CD8-positive, alpha-beta memory T cell (primary cell): ENCODE measurements around the gene PRCC. TPM values are rescaled to one million over a fixed set of nuclear protein-coding genes. Genes with fewer than 3 reads are reported as not detected.

Experiments
- CTCF ChIA-PET: fragments of 350-600 bp; sonication (Branson Sonifier 250); formaldehyde crosslinking; loops from one replicate; lab custom pipeline; 2021; ENCODE audit warnings: antibody characterized with exemption; lab: Charles Lee
- POLR2A ChIA-PET: fragments of 350-600 bp; sonication (Branson Sonifier 250); formaldehyde crosslinking; loops from one replicate; lab custom pipeline; 2021; ENCODE audit warnings: antibody characterized with exemption; lab: Charles Lee
- DNase-seq, 5 donors: peaks; one replicate each; pipeline versions ENCODE4 v3.0.0 to v3.0.0-alpha.2; 2020 to 2022; ENCODE audit warnings: mixed read lengths in 1 of 5
- H3K27ac ChIP-seq: one replicate; pipeline ENCODE4 v1.7.0; 2013; ENCODE audit warnings: low read depth, mild to moderate bottlenecking, low read length, moderate library complexity
- H3K27me3 ChIP-seq: 2 replicates; pipeline ENCODE4 v1.7.0; 2013; ENCODE audit warnings: low read length, mild to moderate bottlenecking; ENCODE audit not compliant: insufficient read depth, poor library complexity, severe bottlenecking
- H3K36me3 ChIP-seq: 2 replicates; pipeline ENCODE4 v1.7.0; 2013; ENCODE audit warnings: mild to moderate bottlenecking, low read length, moderate library complexity; ENCODE audit not compliant: insufficient read depth
- H3K4me1 ChIP-seq: 2 replicates; pipeline ENCODE4 v1.7.0; 2013; ENCODE audit warnings: mild to moderate bottlenecking, low read length, moderate library complexity; ENCODE audit not compliant: insufficient read depth
- H3K4me3 ChIP-seq: 2 replicates; pipeline ENCODE4 v1.7.0; 2013; ENCODE audit warnings: mild to moderate bottlenecking, low read length
- H3K9me3 ChIP-seq: 2 replicates; pipeline ENCODE4 v1.7.0; 2013; ENCODE audit warnings: mild to moderate bottlenecking, low read length
- H3K27ac Mint-ChIP-seq, 8 donors: one replicate each; pipeline ENCODE4 v1.8.0; 2020 to 2021; ENCODE audit warnings: mixed read lengths in 8 of 8, mild to moderate bottlenecking in 6 of 8, inconsistent platforms in 3 of 8, moderate library complexity in 3 of 8
- H3K27me3 Mint-ChIP-seq, 2 donors: one replicate each; pipeline ENCODE4 v1.8.0; 2020 to 2021; ENCODE audit warnings: mixed read lengths in 2 of 2, mild to moderate bottlenecking in 1 of 2, moderate library complexity in 1 of 2
- H3K36me3 Mint-ChIP-seq, 3 donors: one replicate each; pipeline ENCODE4 v1.8.0; 2020 to 2021; ENCODE audit warnings: mixed read lengths in 3 of 3, inconsistent platforms in 1 of 3, mild to moderate bottlenecking in 1 of 3
- H3K4me1 Mint-ChIP-seq, 3 donors: one replicate each; pipeline ENCODE4 v1.8.0; 2020 to 2021; ENCODE audit warnings: mixed read lengths in 3 of 3, inconsistent platforms in 1 of 3, mild to moderate bottlenecking in 1 of 3
- H3K4me3 Mint-ChIP-seq, 7 donors: one replicate each; pipeline ENCODE4 v1.8.0; 2020 to 2021; ENCODE audit warnings: mixed read lengths in 7 of 7, mild to moderate bottlenecking in 6 of 7, moderate library complexity in 4 of 7, inconsistent platforms in 2 of 7
- H3K9me3 Mint-ChIP-seq, 5 donors: one replicate each; pipeline ENCODE4 v1.8.0; 2020 to 2022; ENCODE audit warnings: mixed read lengths in 5 of 5, mild to moderate bottlenecking in 3 of 5, moderate library complexity in 2 of 5, inconsistent platforms in 1 of 5
- polyA plus RNA-seq: library from polyadenylated mRNA; unstranded; fragments of 300-500 nt; fragmentation: Illumina TruSeq; gene quantifications from one replicate; pipeline ENCODE4 v1.2.3, GENCODE V29; 2021
- total RNA-seq, 2 experiments: library from RNA; stranded (reverse); gene quantifications; one replicate each; pipeline ENCODE4 v1.2.3, GENCODE V29; 2021

Gene PRCC
- total and polyA plus RNA-seq, 3 experiments from 2014 or later = 45.9 to 111 (median 106) TPM

DNA sequence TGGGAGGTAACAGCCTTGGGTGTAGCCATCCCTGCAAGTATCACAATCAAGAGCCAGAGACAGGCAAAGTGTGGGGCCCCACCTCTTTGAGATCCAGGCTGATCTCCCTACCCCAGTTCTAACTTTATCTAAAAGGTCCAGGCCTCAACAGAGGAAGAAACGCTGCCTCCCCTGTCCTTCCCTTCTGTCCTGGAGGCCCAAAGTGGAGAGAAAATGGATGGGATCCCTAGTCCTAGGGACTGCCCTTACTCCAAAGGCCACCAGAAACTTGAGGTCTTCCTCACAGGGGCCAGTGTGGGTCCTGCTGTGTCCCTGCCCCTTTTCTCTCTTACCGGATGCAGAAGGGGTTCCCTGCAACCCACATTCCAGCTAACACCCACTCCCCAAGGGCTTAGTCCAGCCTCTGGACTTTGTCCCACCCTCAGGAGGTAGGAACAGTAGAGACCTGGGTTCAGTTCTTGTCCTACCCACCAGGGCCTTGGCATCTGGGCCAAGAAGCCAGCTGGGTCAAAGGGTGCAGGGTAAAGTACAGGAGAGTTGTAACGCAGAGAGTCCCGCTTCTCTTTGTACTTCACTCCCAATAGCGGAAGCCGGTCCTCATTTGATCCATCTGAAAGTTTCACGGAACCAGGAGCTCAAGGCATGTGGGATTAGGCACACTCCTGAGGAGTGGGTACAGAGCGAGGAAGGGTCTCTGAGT lies 17.8 kb upstream of the PRCC start:
- no peaks in the 10 kb centered on the region for H3K36me3 ChIP-seq
- H3K36me3 Mint-ChIP-seq = peaks cover 0 to 23% (median 3%) of the 10 kb centered on the region in 3 donors
- H3K4me1 ChIP-seq = peaks cover 59% of the 10 kb centered on the region
- H3K27ac Mint-ChIP-seq = peak overlapping the region; percentile 89 to 99 (median 96)
- H3K4me3 ChIP-seq = peak overlapping the region; percentile 57
- H3K9me3 Mint-ChIP-seq = no peaks in the 10 kb centered on the region
- ChIA-PET POLR2A (interaction anchor here (0.6 kb wide), 1 partner anchor 124 kb away, joined by 4 read pairs; no protein-coding TSS in a partner anchor), CTCF (interaction anchor here (4.0 kb wide), 1 partner anchor 24 kb away, joined by 16 read pairs; no protein-coding TSS in a partner anchor)
- DNase-seq = no peak
- H3K4me3 Mint-ChIP-seq = peak overlapping the region; percentile 86 to 95 (median 91)
- no peaks in the 10 kb centered on the region for H3K27me3 ChIP-seq
- no peaks in the 10 kb centered on the region for H3K9me3 ChIP-seq
- H3K27ac ChIP-seq = peak overlapping the region; percentile 77
- peaks cover 61 to 74% (median 66%) of the 10 kb centered on the region in 3 donors for H3K4me1 Mint-ChIP-seq
- H3K27me3 Mint-ChIP-seq = no peaks in the 10 kb centered on the region

DNA sequence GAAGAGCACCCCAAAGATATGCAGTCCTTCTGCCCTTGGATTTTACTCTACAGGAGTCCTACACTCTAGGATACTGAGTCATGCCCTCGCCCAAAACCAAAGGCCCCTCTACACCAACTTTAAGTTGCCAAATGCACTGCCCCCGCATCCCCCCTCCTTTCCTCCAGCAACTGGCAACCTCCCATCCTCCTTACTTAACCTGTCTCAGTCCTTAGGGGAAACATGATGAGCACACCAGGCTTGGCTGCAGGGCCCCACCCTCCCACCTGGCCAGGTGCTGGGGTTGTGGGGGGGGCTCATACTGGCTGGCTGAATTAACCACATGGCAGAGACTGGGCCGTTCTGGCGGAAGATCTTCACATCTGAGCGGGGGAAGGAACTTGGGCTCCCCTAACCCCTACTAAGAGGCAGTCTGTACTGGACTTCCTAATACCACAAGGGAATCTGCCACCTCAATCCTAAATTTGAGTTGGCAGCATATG lies 17.1 kb upstream of the PRCC start:
- POLR2A ChIA-PET = interaction anchor here (0.6 to 2.6 kb wide), 3 partner anchors 9 to 125 kb away, joined by 4 to 42 read pairs (median 28); partner anchors contain the start of genes ISG20L2, METTL25B and MRPL24
- Histone ChIP-seq H3K36me3 (no peaks in the 10 kb centered on the region), H3K4me3 (peak overlapping the region; percentile 57), H3K27me3 (no peaks in the 10 kb centered on the region), H3K9me3 (no peaks in the 10 kb centered on the region), H3K4me1 (peaks cover 59% of the 10 kb centered on the region), H3K27ac (peak overlapping the region; percentile 77)
- peak in 2 of 5 donors; percentile 16 to 60 for DNase-seq
- CTCF ChIA-PET = interaction anchor here (1.9 to 4.0 kb wide), 2 partner anchors 17 to 24 kb away, joined by 11 to 16 read pairs; partner anchors contain the start of gene PRCC
- Mint-ChIP-seq H3K27ac (peak overlapping the region; percentile 89 to 99 (median 96)), H3K36me3 (peaks cover 0 to 17% (median 3%) of the 10 kb centered on the region in 3 donors), H3K4me3 (peak overlapping the region; percentile 86 to 95 (median 91)), H3K4me1 (peaks cover 60 to 75% (median 69%) of the 10 kb centered on the region in 3 donors), H3K27me3 (no peaks in the 10 kb centered on the region), H3K9me3 (no peaks in the 10 kb centered on the region)

DNA sequence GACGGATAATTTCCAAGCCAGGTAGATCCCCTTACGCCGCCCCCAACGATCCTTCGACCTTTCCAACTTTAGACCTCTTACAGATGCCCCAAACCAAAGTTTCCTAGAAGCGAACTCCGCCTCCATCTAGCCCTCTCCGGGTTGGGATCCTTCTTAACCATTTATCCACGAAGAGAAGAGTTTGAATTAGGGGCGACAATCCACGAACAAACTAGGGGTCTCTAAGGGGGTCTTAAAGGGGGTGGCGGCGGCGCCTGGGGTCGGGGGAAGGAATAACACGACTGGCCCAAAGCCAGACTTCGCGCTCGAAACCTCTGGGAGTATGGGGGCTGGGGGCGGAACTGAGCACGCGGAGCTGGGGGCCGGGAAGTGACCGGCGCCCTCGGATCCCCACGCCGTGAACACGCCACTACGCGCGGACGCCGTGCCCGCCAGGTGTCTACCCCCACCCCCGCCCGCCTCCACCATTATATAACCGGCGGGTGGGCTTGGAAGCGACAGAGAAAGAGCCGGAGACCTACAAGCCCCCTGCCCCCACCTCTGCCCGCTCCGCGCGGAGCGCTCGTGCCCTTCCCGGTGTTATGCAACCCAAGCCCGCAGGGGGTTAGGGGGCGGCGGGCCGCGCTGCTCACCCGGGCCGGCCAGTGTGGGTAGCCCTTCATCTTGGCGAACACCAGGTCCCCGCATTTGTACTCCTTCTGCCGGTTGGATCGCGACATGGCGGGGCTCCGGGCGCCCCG lies 16.5 kb upstream of the PRCC start:
- DNase-seq = peak in 3 of 5 donors; percentile 30 to 70 (median 40)
- H3K27ac ChIP-seq = peak overlapping the region; percentile 77
- Mint-ChIP-seq H3K4me3 (peak overlapping the region; percentile 86 to 95 (median 91)), H3K4me1 (peaks cover 54 to 73% (median 64%) of the 10 kb centered on the region in 3 donors), H3K36me3 (peaks cover 0 to 12% (median 2%) of the 10 kb centered on the region in 3 donors), H3K9me3 (no peaks in the 10 kb centered on the region), H3K27me3 (no peaks in the 10 kb centered on the region), H3K27ac (peak overlapping the region; percentile 89 to 99 (median 96))
- H3K9me3 ChIP-seq = no peaks in the 10 kb centered on the region
- no peaks in the 10 kb centered on the region for H3K27me3 ChIP-seq
- H3K4me1 ChIP-seq = peaks cover 53% of the 10 kb centered on the region
- POLR2A ChIA-PET = interaction anchor here (1.3 to 2.6 kb wide), 5 partner anchors 9 to 45 kb away, joined by 4 to 42 read pairs (median 16); partner anchors contain the start of genes CRABP2, ISG20L2, METTL25B and MRPL24
- CTCF ChIA-PET = interaction anchor here (1.4 to 4.0 kb wide), 5 partner anchors 10 to 110 kb away, joined by 4 to 16 read pairs (median 8); partner anchors contain the start of genes ISG20L2, METTL25B, MRPL24 and PRCC
- peak overlapping the region; percentile 57 for H3K4me3 ChIP-seq
- H3K36me3 ChIP-seq = no peaks in the 10 kb centered on the region

- CTCF ChIA-PET = interaction anchor here (0.7 to 4.0 kb wide), 8 partner anchors 10 to 110 kb away, joined by 3 to 16 read pairs (median 6); partner anchors contain the start of genes ISG20L2, METTL25B, MRPL24 and PRCC
- H3K36me3 Mint-ChIP-seq = peaks cover 0 to 11% (median 0%) of the 10 kb centered on the region in 3 donors
- H3K9me3 Mint-ChIP-seq = no peaks in the 10 kb centered on the region
- DNase-seq = no peak
- H3K4me3 ChIP-seq = peak within 1 kb of the TSS; percentile 92
- no peaks in the 10 kb centered on the region for H3K36me3 ChIP-seq
- POLR2A ChIA-PET = interaction anchor here (1.3 to 2.6 kb wide), 5 partner anchors 10 to 46 kb away, joined by 4 to 42 read pairs (median 16); partner anchors contain the start of genes CRABP2, ISG20L2, METTL25B and MRPL24
- H3K27me3 Mint-ChIP-seq = no peaks in the 10 kb centered on the region
- no peaks in the 10 kb centered on the region for H3K27me3 ChIP-seq
- H3K4me3 Mint-ChIP-seq = peak within 1 kb of the TSS; percentile 86 to 97 (median 92)
- H3K9me3 ChIP-seq = no peaks in the 10 kb centered on the region
- H3K27ac ChIP-seq = peak within 1 kb of the TSS; percentile 85
- peaks cover 48% of the 10 kb centered on the region for H3K4me1 ChIP-seq
- peaks cover 48 to 68% (median 59%) of the 10 kb centered on the region in 3 donors for H3K4me1 Mint-ChIP-seq
- peak within 1 kb of the TSS; percentile 89 to 99 (median 96) for H3K27ac Mint-ChIP-seq
Measured at GRCh38 chr1:156751451-156751756, 15.9 kb upstream of the PRCC start, which contains the start of gene HDGF. TSS of gene HDGF (minus strand) at chr1:156751675. CDS start at chr1:156751429, 246 bp downstream.

DNA sequence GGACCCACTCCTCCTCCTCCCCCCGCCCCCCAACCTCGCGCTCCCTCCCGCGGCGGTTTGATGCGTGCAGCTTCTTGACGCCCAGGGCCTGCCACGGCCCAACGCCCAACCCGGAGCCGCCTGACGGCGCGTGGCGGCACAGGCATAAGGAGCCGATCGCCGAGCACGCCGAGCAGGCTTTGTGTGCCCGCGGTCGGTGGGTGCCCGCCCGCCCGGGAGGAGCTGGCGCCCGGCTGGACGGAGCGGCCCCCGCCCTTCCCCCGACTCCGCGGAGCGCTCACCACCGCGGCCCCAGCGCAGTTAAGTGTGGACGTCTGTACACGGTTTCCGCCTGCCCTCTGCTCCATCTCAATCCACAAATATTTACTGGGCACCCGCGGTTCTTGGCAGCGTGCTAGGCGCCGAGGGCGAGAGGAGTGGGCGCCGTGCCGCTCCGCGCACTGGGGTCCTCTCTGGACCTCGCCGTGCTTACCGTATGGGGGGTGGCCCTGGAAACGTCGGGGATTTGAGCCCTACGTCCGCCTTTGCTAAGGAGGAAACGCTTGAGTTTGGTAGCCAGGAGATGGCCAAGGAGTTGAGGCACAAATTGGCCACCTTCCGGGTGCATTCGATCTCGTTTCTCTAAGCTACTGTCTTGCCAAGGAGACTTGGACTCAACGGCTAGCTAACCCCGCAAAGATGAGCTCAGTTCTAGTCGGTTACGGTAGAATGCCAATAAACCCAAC lies 15.4 kb upstream of the PRCC start:
- no peaks in the 10 kb centered on the region for H3K27me3 Mint-ChIP-seq
- Histone ChIP-seq H3K4me3 (peak overlapping the region; percentile 92), H3K4me1 (peaks cover 43% of the 10 kb centered on the region)

DNA sequence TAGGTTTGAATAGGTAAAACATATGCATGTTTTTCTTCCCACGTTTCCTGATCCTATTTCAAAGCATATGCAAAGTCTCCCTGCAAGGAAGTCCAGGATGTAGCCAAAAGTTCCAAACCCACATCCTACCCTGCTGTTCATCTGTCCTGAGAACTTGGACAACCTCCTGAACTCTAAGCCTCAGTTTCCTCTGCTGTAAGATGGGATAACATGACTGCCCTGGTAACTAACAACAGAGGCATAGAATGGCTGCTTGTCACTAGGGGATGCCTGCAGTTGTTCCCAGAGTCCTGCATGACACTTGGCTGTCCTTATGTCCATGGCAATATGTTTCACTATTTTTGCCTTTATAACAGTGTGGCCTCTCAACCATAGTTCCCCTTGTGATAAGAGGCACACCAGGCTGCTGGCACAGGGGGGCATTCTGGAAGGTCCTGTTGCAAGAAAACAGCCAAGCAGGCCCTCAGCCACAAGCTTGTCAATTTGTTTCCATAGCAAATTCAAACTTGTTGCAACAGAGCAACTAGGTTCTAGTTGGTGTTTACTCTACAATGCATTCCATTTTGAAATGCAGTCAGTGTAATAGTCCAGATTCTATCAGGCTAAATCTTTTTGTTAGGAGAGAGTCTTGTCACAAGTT lies 14.4 kb upstream of the PRCC start:
- Mint-ChIP-seq H3K4me1 (peaks cover 37 to 53% (median 46%) of the 10 kb centered on the region in 3 donors), H3K27me3 (no peaks in the 10 kb centered on the region), H3K36me3 (peaks cover 0 to 11% (median 0%) of the 10 kb centered on the region in 3 donors), H3K27ac (peak overlapping the region; percentile 15 to 97 (median 90)), H3K4me3 (peak overlapping the region; percentile 86 to 97 (median 92)), H3K9me3 (no peaks in the 10 kb centered on the region)
- no peaks in the 10 kb centered on the region for H3K9me3 ChIP-seq
- H3K4me1 ChIP-seq = peaks cover 34% of the 10 kb centered on the region
- H3K27ac ChIP-seq = peak overlapping the region; percentile 85
- H3K4me3 ChIP-seq = no peak overlapping the region
- H3K36me3 ChIP-seq = no peaks in the 10 kb centered on the region
- ChIA-PET CTCF (interaction anchor here (1.0 to 4.0 kb wide), 5 partner anchors 11 to 63 kb away, joined by 3 to 16 read pairs (median 8); partner anchors contain the start of genes ISG20L2, METTL25B and MRPL24), POLR2A (interaction anchor here (1.9 to 2.6 kb wide), 2 partner anchors 11 to 14 kb away, joined by 16 to 42 read pairs; partner anchors contain the start of genes MRPL24 and PRCC)
- H3K27me3 ChIP-seq = no peaks in the 10 kb centered on the region
- DNase-seq = no peak

More for the DNA sequence above, 15.4 kb upstream of the PRCC start:
- H3K36me3 ChIP-seq = no peaks in the 10 kb centered on the region
- Mint-ChIP-seq H3K36me3 (peaks cover 0 to 11% (median 0%) of the 10 kb centered on the region in 3 donors), H3K27ac (peak overlapping the region; percentile 87 to 97 (median 93)), H3K4me1 (peaks cover 45 to 63% (median 55%) of the 10 kb centered on the region in 3 donors), H3K9me3 (no peaks in the 10 kb centered on the region), H3K4me3 (peak overlapping the region; percentile 86 to 97 (median 92))
- no peaks in the 10 kb centered on the region for H3K9me3 ChIP-seq
- ChIA-PET POLR2A (interaction anchor here (1.3 to 2.6 kb wide), 5 partner anchors 10 to 46 kb away, joined by 4 to 42 read pairs (median 16); partner anchors contain the start of genes CRABP2, ISG20L2, METTL25B and MRPL24), CTCF (interaction anchor here (0.7 to 4.0 kb wide), 9 partner anchors 11 to 109 kb away, joined by 3 to 16 read pairs (median 4); partner anchors contain the start of genes ISG20L2, METTL25B, MRPL24 and PRCC)
- peak; percentile 91 to 97 (median 96) for DNase-seq
- no peaks in the 10 kb centered on the region for H3K27me3 ChIP-seq
- H3K27ac ChIP-seq = peak overlapping the region; percentile 85
